Nephron progenitor cell (in vitro differentiated cells): ENCODE measurements around the gene CPEB4.
A peak's percentile ranks its signal among the peaks of the same experiment; 100 is the strongest.

Experiments
- DNase-seq: peaks from one replicate; pipeline ENCODE4 v3.0.0; 2021
- H3K27ac Mint-ChIP-seq: 2 replicates; pipeline ENCODE4 v1.8.0; 2021; ENCODE audit warnings: mild to moderate bottlenecking, moderate library complexity, mixed read lengths
- H3K27me3 Mint-ChIP-seq: 2 replicates; pipeline ENCODE4 v1.8.0; 2021; ENCODE audit warnings: mild to moderate bottlenecking, low read depth, mixed read lengths; ENCODE audit not compliant: poor library complexity
- H3K36me3 Mint-ChIP-seq: 2 replicates; pipeline ENCODE4 v1.8.0; 2021; ENCODE audit warnings: low read depth, mixed read lengths
- H3K4me1 Mint-ChIP-seq: 2 replicates; pipeline ENCODE4 v1.8.0; 2021; ENCODE audit warnings: mixed read lengths
- H3K4me3 Mint-ChIP-seq: 2 replicates; pipeline ENCODE4 v1.8.0; 2021; ENCODE audit warnings: mild to moderate bottlenecking, moderate library complexity, mixed read lengths
- H3K9me3 Mint-ChIP-seq: 2 replicates; pipeline ENCODE4 v1.8.0; 2021; ENCODE audit warnings: mild to moderate bottlenecking, moderate library complexity, mixed read lengths
- TF ChIP-seq, protein P1 (sequence below): fragments of 200-600 bp; sonication (generic); IDR thresholded peaks from 2 replicates; pipeline ENCODE4 v1.5.0; 2021; ENCODE audit warnings: antibody characterized with exemption

Gene CPEB4

DNA sequence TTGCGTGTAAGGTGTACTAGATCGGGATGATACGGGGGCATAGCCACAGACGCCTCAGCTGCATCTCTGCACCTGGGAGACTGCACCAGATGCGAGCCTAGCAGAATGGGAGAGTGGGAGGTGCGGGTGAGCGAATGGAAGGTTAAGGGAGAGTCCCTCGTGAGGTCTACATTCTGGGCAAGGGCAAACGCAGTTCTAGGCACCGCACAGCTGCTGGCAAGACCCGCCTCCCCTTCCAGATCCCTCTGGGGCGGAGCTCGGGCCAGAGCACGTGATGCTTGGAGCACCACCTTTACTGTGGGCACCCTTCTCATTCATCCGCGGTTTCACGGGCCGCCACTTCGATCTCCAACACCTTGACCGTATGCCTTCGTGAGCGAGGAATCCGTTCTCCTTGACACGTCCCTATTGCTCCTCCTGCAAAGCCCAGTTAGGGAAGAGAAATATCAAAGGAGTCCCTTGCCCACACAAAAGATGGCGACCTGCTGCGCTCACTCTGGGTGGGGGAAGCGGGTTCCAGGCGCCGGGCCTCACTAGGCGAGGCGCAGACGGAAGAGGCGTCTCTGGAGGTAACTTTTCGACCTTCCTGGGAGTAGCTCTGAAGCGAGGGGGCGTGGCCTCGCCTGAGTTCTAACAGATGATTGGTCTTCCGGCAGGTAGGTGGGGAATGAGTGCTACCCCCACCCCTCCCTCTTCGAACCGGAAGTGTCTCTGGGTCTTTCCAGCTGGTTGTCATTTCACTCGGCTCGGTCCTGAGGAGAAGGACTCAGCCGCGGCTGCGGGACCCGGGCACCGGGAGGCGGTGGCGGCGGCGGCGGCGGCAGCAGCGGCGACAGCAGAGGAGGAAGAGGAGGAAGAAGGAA lies at the start of gene CPEB4:
TSS of gene CPEB4 (plus strand) at position 740 of the 863 bp plus-strand sequence. CDS start 1,385 bp downstream, outside the sequence.
- peaks cover 30% of the 10 kb centered on the region for H3K27me3 Mint-ChIP-seq
- H3K27ac Mint-ChIP-seq: peak within 1 kb of the TSS; percentile 100
- no peaks in the 10 kb centered on the region for H3K36me3 Mint-ChIP-seq
- H3K4me1 Mint-ChIP-seq: peaks cover 70% of the 10 kb centered on the region
- DNase-seq: peak; percentile 97
- H3K9me3 Mint-ChIP-seq: no peaks in the 10 kb centered on the region
- TF ChIP-seq, protein P1, sequence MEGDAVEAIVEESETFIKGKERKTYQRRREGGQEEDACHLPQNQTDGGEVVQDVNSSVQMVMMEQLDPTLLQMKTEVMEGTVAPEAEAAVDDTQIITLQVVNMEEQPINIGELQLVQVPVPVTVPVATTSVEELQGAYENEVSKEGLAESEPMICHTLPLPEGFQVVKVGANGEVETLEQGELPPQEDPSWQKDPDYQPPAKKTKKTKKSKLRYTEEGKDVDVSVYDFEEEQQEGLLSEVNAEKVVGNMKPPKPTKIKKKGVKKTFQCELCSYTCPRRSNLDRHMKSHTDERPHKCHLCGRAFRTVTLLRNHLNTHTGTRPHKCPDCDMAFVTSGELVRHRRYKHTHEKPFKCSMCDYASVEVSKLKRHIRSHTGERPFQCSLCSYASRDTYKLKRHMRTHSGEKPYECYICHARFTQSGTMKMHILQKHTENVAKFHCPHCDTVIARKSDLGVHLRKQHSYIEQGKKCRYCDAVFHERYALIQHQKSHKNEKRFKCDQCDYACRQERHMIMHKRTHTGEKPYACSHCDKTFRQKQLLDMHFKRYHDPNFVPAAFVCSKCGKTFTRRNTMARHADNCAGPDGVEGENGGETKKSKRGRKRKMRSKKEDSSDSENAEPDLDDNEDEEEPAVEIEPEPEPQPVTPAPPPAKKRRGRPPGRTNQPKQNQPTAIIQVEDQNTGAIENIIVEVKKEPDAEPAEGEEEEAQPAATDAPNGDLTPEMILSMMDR: no peak
- peak within 1 kb of the TSS; percentile 91 for H3K4me3 Mint-ChIP-seq

DNA sequence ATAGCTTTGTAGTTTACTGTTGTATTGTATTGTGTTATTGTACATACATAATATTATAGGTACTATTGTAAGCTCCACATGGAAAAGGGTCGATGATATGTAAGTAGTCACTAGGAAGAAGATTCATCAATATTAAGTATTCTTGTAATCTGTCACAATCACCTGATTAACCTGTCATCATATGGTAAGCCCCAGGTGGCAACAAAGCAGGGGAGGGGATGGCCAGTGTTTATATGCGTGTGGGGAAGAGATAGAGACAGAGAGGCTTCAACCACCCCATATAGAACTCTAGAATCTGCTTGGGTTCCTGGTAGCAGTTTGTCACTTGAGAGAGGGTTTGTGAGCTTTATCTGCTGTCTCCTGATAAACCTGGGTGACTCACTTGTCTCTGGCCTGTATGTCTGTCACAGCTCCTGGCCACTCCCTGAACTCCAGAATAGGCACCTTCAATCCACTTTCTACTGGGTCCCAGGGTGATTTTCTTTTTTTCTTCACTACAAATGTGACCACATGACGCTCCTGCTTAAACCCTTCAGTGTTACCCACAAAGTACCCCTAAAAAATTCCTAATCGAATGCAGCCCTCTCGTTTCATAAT lies 48.9 kb upstream of the CPEB4 start:
- Mint-ChIP-seq H3K4me3 (no peak overlapping the region), H3K27ac (no peak overlapping the region), H3K9me3 (peaks cover 12% of the 10 kb centered on the region), H3K36me3 (no peaks in the 10 kb centered on the region), H3K27me3 (peaks cover 3% of the 10 kb centered on the region), H3K4me1 (peaks cover 8% of the 10 kb centered on the region)
- DNase-seq: no peak
- TF ChIP-seq, protein P1: no peak

DNA sequence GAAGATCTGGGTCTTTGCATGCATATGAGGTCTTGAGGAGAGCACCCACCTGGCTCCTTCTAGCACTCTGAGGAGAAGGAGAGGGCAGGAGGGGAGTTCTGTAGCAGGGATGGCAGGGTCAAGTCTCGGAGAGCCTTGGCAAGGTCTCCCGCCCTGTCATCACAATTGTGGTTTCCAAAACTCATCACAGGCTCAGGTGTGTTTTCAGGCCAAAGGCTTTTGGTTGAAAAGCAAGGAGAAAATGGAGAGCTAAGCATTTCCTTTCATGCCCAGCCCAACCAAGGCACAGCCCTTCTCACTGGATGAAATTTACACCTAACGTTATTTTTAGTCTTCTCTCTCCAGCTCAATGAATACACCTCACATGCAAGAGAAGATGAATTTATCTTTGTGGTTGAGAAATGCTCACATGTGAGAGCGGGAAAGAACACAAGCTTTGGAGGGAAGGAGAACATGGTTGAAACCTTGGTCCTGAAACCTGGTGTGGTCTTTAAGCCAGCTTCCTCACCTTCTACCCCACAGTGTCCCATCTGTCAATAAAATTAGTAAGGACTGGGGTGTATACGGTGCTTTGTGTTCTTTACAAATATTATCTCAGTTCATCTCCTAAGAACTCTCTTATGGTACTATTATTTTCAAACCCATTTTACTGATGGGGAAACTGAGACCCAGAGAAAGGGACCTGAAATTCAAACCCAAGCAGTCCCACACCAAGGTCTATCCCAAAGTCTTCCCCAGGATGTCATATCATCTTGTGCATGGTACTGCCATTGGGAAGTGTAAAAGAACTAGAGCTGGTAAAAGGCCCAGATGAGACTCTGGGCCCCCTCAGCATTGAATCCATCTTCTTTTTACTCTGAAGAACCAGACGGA lies 47.8 kb upstream of the CPEB4 start:
- no peak overlapping the region for H3K4me3 Mint-ChIP-seq
- H3K27ac Mint-ChIP-seq: no peak overlapping the region
- no peaks in the 10 kb centered on the region for H3K36me3 Mint-ChIP-seq
- TF ChIP-seq, protein P1: no peak
- H3K27me3 Mint-ChIP-seq: peaks cover 4% of the 10 kb centered on the region
- H3K9me3 Mint-ChIP-seq: peaks cover 12% of the 10 kb centered on the region
- peaks cover 5% of the 10 kb centered on the region for H3K4me1 Mint-ChIP-seq
- DNase-seq: no peak

- no peak for DNase-seq
- H3K27ac Mint-ChIP-seq: no peak overlapping the region
- peaks cover 6% of the 10 kb centered on the region for H3K27me3 Mint-ChIP-seq
- peaks cover 7% of the 10 kb centered on the region for H3K9me3 Mint-ChIP-seq
- H3K36me3 Mint-ChIP-seq: no peaks in the 10 kb centered on the region
- TF ChIP-seq, protein P1: no peak
- H3K4me1 Mint-ChIP-seq: no peaks in the 10 kb centered on the region
- H3K4me3 Mint-ChIP-seq: no peak overlapping the region
These were observed 46.4 kb upstream of the CPEB4 start for GRCh38 chr5:173841710-173842109.

DNA sequence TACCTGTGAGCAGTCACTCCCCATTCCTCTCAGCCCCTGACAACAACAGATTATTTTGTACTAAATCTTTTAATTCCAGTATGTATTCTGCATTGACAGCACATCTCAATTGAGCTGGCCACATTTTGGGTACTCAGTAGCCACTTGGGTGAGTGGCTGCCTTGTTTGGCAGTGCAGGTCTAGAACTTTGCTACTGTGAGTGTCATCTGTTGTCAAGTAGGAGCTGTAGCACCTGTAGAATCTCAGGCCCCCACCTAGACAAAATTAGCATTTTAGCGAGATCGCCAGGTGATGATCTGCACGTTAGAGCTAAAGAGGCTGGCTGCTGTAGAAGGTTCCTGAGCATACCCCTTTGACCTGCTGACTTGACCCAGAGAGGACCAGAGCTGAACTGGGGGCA lies 44.4 kb upstream of the CPEB4 start:
- DNase-seq: no peak
- TF ChIP-seq, protein P1: no peak
- Mint-ChIP-seq H3K9me3 (peaks cover 17% of the 10 kb centered on the region), H3K27me3 (peaks cover 6% of the 10 kb centered on the region), H3K36me3 (no peaks in the 10 kb centered on the region), H3K4me1 (no peaks in the 10 kb centered on the region), H3K4me3 (no peak overlapping the region), H3K27ac (no peak overlapping the region)
